GM12878 (cell line): Measurements from ENCODE around the gene CCNYL1. TPM values are rescaled to one million over a fixed set of nuclear protein-coding genes. Genes with fewer than 3 reads are reported as not detected.
A peak's percentile ranks its signal among the peaks of the same experiment; 100 is the strongest.

Experiments
- ATAC-seq: fragments of 200-7000 bp; cut with Tn5 transposase; 3 replicates; pipeline ENCODE4 v1.9.1; 2020; ENCODE audit warnings: mild to moderate bottlenecking, moderate library complexity
- BruUV-seq: library from RNA; stranded (reverse); fragments of 400-500 nt; replicated peaks from 2 replicates; lab custom pipeline; 2021; lab: Mats Ljungman, UMichigan
- CTCF ChIA-PET: fragments of 300-600 bp; sonication (Branson Sonifier 250); formaldehyde crosslinking; extraction: SDS; loops from one replicate; lab custom pipeline; 2021; ENCODE audit warnings: inconsistent platforms; lab: Yijun Ruan, JAX
- POLR2A ChIA-PET: fragments of 350-600 bp; formaldehyde crosslinking; extraction: SDS; loops from one replicate; lab custom pipeline; 2021; ENCODE audit warnings: inconsistent platforms; lab: Charles Lee
- RAD21 ChIA-PET: fragments of 300-600 bp; sonication (Branson Sonifier 250); formaldehyde crosslinking; loops from one replicate; lab custom pipeline; 2023; ENCODE audit warnings: antibody characterized with exemption; ENCODE audit not compliant: unreplicated experiment; lab: Charles Lee
- SMC1A ChIA-PET: fragments of 300-600 bp; sonication (Branson Sonifier 250); formaldehyde crosslinking; loops from one replicate; lab custom pipeline; 2023; ENCODE audit not compliant: unreplicated experiment, uncharacterized antibody; lab: Charles Lee
- DNase-seq: peaks from one replicate; pipeline ENCODE4 v3.0.0-alpha.2; 2011; ENCODE audit warnings: low read depth, low spot score
- FAIRE-seq: peaks from 3 replicates; lab custom pipeline; 2011; peaks lifted over from hg19 to GRCh38; lab: Jason Lieb, UNC
- H2AFZ ChIP-seq: 2 replicates; pipeline ENCODE4 v1.6.0; 2011; ENCODE audit warnings: low read depth, low read length, control low read depth; ENCODE audit not compliant: control insufficient read depth
- H3K27ac ChIP-seq: 2 replicates; pipeline ENCODE4 v1.5.1; 2011; ENCODE audit warnings: control low read depth; ENCODE audit not compliant: control insufficient read depth, insufficient read depth
- H3K27me3 ChIP-seq, 2 experiments: replicated peaks in 1 of 2; 2 replicates each; pipeline versions ENCODE4 v1.6.0 to v1.6.1; 2011; ENCODE audit warnings: low read length in 1 of 2; ENCODE audit not compliant: control insufficient read depth in 2 of 2, insufficient read depth in 2 of 2
- H3K36me3 ChIP-seq, 2 experiments: 2 replicates each; pipeline ENCODE4 v1.5.1; 2011; ENCODE audit warnings: low read length in 1 of 2; ENCODE audit not compliant: control insufficient read depth in 2 of 2, insufficient read depth in 2 of 2
- H3K4me1 ChIP-seq: 2 replicates; pipeline ENCODE4 v1.6.1; 2011; ENCODE audit warnings: mild to moderate bottlenecking, low read length, moderate library complexity, mixed read lengths; ENCODE audit not compliant: control insufficient read depth, insufficient read depth
- H3K4me2 ChIP-seq: 2 replicates; pipeline ENCODE4 v1.6.0; 2011; ENCODE audit warnings: control low read depth; ENCODE audit not compliant: control insufficient read depth, insufficient read depth
- H3K4me3 ChIP-seq: fragments of 200-600 bp; sonication (generic); 2 replicates; pipeline ENCODE4 v1.5.1; 2016
- H3K79me2 ChIP-seq: 2 replicates; pipeline ENCODE4 v1.6.0; 2011; ENCODE audit warnings: low read length; ENCODE audit not compliant: control insufficient read depth, insufficient read depth
- H3K9ac ChIP-seq: 2 replicates; pipeline ENCODE4 v1.8.0; 2011; ENCODE audit warnings: low read length, control low read depth, mixed read lengths; ENCODE audit not compliant: control insufficient read depth, insufficient read depth
- H3K9me3 ChIP-seq: replicated peaks from 3 replicates; pipeline ENCODE4 v1.5.1; 2011; ENCODE audit warnings: mild to moderate bottlenecking, low read length; ENCODE audit not compliant: control insufficient read depth, insufficient read depth
- H4K20me1 ChIP-seq: 2 replicates; pipeline ENCODE4 v1.6.0; 2011; ENCODE audit not compliant: control insufficient read depth, insufficient read depth
- BRCA1 ChIP-seq: IDR thresholded peaks from 2 replicates; pipeline ENCODE4 v1.6.1; 2011; ENCODE audit warnings: low read depth, low read length, improper control_type of control experiment
- CHD1 ChIP-seq: IDR thresholded peaks from 2 replicates; pipeline ENCODE4 v1.6.1; 2012; ENCODE audit warnings: low read depth, low read length, improper control_type of control experiment
- DPF2 ChIP-seq: fragments of 450-650 bp; IDR thresholded peaks from 2 replicates; pipeline ENCODE4 v1.6.1; 2017; ENCODE audit warnings: mild to moderate bottlenecking
- FOXM1 ChIP-seq: IDR thresholded peaks from 2 replicates; pipeline ENCODE4 v1.6.1; 2012; ENCODE audit warnings: low read depth, mild to moderate bottlenecking, inconsistent platforms, low read length, moderate library complexity
- HDGF ChIP-seq: fragments of 450-650 bp; IDR thresholded peaks from 2 replicates; pipeline ENCODE4 v1.6.1; 2016; ENCODE audit warnings: antibody characterized with exemption
- KLF5 ChIP-seq: fragments of 450-650 bp; IDR thresholded peaks from 2 replicates; pipeline ENCODE4 v1.6.1; 2014; ENCODE audit warnings: mild to moderate bottlenecking; ENCODE audit not compliant: partially characterized antibody
- NBN ChIP-seq: fragments of 450-650 bp; IDR thresholded peaks from 2 replicates; pipeline ENCODE4 v1.6.1; 2016
- PAX5 ChIP-seq: IDR thresholded peaks from 2 replicates; pipeline ENCODE4 v1.6.1; 2011; ENCODE audit warnings: low read depth, low read length, borderline replicate concordance
- PAX8 ChIP-seq: fragments of 450-650 bp; IDR thresholded peaks from 2 replicates; pipeline ENCODE4 v1.6.1; 2017; ENCODE audit warnings: mild to moderate bottlenecking, moderate library complexity
- RAD21 ChIP-seq: IDR thresholded peaks from 2 replicates; pipeline ENCODE4 v1.6.1; 2011; ENCODE audit warnings: mild to moderate bottlenecking, low read depth, low read length, moderate library complexity; ENCODE audit not compliant: insufficient read depth
- TAF1 ChIP-seq: IDR thresholded peaks from 2 replicates; pipeline ENCODE4 v1.6.1; 2011; ENCODE audit warnings: mild to moderate bottlenecking, low read depth, low read length, borderline replicate concordance
- TARDBP ChIP-seq: IDR thresholded peaks from 2 replicates; pipeline ENCODE4 v1.6.1; 2016; ENCODE audit warnings: borderline replicate concordance
- WGBS: methylation state at CpG from one replicate; pipeline ENCODE4 v1.1.6; 2016; ENCODE audit warnings: low lambda C conversion rate; ENCODE audit not compliant: insufficient replicate concordance, insufficient coverage; ENCODE audit errors: missing lambda C conversion rate; 5-methylcytosine and 5-hydroxymethylcytosine counted together
- in situ Hi-C: fragments of 300-500 bp; cut with MboI; formaldehyde crosslinking; loops from 9 replicates; pipeline ENCODE4 v1.14.3; 2018; ENCODE audit warnings: mixed read lengths
- intact Hi-C: fragments of 100-400 bp; cut with micrococcal nuclease; formaldehyde crosslinking; loops from one replicate; pipeline ENCODE4 v1.14.2; 2022; ENCODE audit not compliant: unreplicated experiment
- polyA plus RNA-seq, 11 experiments: library from polyadenylated mRNA; depleted of rRNA in 4 of 11; unstranded in 6 of 11; stranded (reverse) in 5 of 11; fragments of >200 nt; fragmentation: Nextera tagmentation in 4 of 11; fragmentation: Illumina TruSeq in 1 of 11; extraction: Ambion mirVana in 4 of 11; extraction: Trizol in 1 of 11; gene quantifications; 1 replicate in 1 of 11; 2 replicates in 10 of 11; pipeline versions ENCODE4 v1.2.1 to v1.2.3, GENCODE V29; 2011 to 2016; ENCODE audit warnings: inconsistent platforms in 2 of 11, missing spikeins in 2 of 11, low read depth in 1 of 11
- total RNA-seq, 4 experiments: library from RNA; depleted of rRNA in 3 of 4; stranded (reverse); fragments of >200 nt in 3 of 4; fragmentation: Illumina TruSeq in 1 of 4; extraction: Trizol in 1 of 4; gene quantifications; 2 replicates each; pipeline versions ENCODE4 v1.2.1 to v1.2.3, GENCODE V29; 2013 to 2021
- TF ChIP-seq, protein P1 (sequence below): fragments of 450-650 bp; IDR thresholded peaks from 2 replicates; pipeline ENCODE4 v1.6.1; 2017; ENCODE audit warnings: mild to moderate bottlenecking, moderate library complexity
- TF ChIP-seq, protein P2 (sequence below): fragments of 450-650 bp; IDR thresholded peaks from 2 replicates; pipeline ENCODE4 v1.6.1; 2018; ENCODE audit warnings: mild to moderate bottlenecking, low read depth, moderate library complexity; ENCODE audit not compliant: partially characterized antibody
- TF ChIP-seq, protein P3 (sequence below), 3 experiments: IDR thresholded peaks in 2 of 3; conservative IDR thresholded peaks in 1 of 3; 2 replicates each; pipeline ENCODE4 v1.5.1; 2011; ENCODE audit warnings: low read depth in 3 of 3, low read length in 3 of 3, mild to moderate bottlenecking in 3 of 3, control low read depth in 2 of 3, moderate library complexity in 2 of 3, inconsistent platforms in 1 of 3, mixed read lengths in 1 of 3; ENCODE audit not compliant: control insufficient read depth in 2 of 3, insufficient read depth in 1 of 3; ENCODE audit errors: extremely low read depth in 1 of 3

CCNYL1 gene
- total and polyA plus RNA-seq, 10 of the 15 experiments (the other 5 are each of a cell fraction or from before 2014, with no cell fraction given), result 1.8 to 12.3 (median 5.9) TPM

DNA sequence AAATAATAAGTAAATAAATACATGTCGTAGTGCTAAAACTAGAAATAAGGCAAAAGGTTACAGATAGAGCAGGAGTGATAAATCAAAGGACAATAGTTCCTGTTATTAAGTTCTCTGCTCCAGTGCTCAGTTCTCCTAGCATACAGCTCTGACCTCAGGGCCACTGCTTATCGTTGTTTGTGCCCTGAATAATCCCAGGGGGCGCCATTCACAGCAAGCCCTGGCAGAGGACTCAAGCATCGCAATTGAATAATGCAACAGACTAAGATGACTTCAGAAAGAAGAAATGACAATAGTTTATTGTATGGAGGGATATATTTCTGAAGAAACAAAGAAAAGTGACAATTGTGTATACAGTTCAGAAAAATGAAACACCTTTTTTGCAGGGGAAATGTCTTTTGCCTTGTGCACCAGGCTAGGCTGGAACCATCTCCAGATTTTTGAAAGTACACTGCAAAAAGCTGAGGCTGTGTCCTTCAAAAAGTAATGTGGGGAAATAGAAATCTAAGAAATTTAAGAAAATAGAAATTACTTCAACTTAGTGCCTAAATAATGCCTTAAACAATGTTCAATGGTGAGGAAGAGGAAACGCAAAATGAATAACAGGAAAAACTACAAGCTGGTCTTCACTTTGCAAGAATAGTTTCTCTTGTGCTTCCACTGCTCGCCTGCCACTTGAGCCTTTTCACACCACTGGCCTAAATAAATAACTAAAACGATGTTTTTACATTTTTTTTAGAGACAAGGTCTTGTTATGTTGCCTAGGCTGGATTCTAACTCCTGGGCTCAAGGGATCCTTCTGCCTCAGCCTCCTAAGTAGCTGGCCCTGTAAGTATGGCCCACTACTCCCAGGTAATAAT, 19.0 kb upstream of the CCNYL1 start:
- ChIA-PET CTCF (interaction anchor here (0.5 to 4.7 kb wide), 29 partner anchors 9 to 348 kb away, joined by 3 to 50 read pairs (median 5); partner anchors contain the start of genes CCNYL1, FZD5 and METTL21A), SMC1A (interaction anchor here (0.6 to 2.5 kb wide), 16 partner anchors 12 to 282 kb away, joined by 3 to 10 read pairs (median 4); no protein-coding TSS in a partner anchor), RAD21 (interaction anchor here (0.9 to 1.6 kb wide), 3 partner anchors 30 to 65 kb away, joined by 3 to 4 read pairs (median 3); no protein-coding TSS in a partner anchor), POLR2A (interaction anchor here (0.6 to 1.1 kb wide), 2 partner anchors 18 to 20 kb away, joined by 3 to 4 read pairs; no protein-coding TSS in a partner anchor)
- no peak overlapping the region for H3K4me2 ChIP-seq
- H3K27me3 ChIP-seq, result no peaks in the 10 kb centered on the region
- H3K9ac ChIP-seq, result no peak overlapping the region
- DNase-seq (no peak), ATAC-seq (peak; percentile 85), FAIRE-seq (no peak)
- no peaks in the 10 kb centered on the region for H3K9me3 ChIP-seq
- WGBS, result 19% methylated on average over 7 of the region's 7 CpGs
- BruUV-seq, result no TSS peak
- no peak overlapping the region; the same call in 1 of the 2 replicates for H2AFZ ChIP-seq
- H3K79me2 ChIP-seq, result no peaks in the 10 kb centered on the region
- in situ Hi-C loops, result no loop called here
- no peaks in the 10 kb centered on the region for H3K4me1 ChIP-seq
- no peak overlapping the region for H3K27ac ChIP-seq
- intact Hi-C loops, result loop anchor here (1.0 kb wide), 1 partner anchor 42 kb away; no protein-coding TSS in a partner anchor
- no peaks in the 10 kb centered on the region for H3K36me3 ChIP-seq
- no peaks in the 10 kb centered on the region for H4K20me1 ChIP-seq
- H3K4me3 ChIP-seq, result no peak overlapping the region
- TF ChIP-seq PAX8, result no peak
- TF ChIP-seq NBN, result no peak
- no peak for TF ChIP-seq CHD1
- TF ChIP-seq KLF5, result no peak
- peak; percentile 51 for TF ChIP-seq RAD21
- TF ChIP-seq, protein P1, sequence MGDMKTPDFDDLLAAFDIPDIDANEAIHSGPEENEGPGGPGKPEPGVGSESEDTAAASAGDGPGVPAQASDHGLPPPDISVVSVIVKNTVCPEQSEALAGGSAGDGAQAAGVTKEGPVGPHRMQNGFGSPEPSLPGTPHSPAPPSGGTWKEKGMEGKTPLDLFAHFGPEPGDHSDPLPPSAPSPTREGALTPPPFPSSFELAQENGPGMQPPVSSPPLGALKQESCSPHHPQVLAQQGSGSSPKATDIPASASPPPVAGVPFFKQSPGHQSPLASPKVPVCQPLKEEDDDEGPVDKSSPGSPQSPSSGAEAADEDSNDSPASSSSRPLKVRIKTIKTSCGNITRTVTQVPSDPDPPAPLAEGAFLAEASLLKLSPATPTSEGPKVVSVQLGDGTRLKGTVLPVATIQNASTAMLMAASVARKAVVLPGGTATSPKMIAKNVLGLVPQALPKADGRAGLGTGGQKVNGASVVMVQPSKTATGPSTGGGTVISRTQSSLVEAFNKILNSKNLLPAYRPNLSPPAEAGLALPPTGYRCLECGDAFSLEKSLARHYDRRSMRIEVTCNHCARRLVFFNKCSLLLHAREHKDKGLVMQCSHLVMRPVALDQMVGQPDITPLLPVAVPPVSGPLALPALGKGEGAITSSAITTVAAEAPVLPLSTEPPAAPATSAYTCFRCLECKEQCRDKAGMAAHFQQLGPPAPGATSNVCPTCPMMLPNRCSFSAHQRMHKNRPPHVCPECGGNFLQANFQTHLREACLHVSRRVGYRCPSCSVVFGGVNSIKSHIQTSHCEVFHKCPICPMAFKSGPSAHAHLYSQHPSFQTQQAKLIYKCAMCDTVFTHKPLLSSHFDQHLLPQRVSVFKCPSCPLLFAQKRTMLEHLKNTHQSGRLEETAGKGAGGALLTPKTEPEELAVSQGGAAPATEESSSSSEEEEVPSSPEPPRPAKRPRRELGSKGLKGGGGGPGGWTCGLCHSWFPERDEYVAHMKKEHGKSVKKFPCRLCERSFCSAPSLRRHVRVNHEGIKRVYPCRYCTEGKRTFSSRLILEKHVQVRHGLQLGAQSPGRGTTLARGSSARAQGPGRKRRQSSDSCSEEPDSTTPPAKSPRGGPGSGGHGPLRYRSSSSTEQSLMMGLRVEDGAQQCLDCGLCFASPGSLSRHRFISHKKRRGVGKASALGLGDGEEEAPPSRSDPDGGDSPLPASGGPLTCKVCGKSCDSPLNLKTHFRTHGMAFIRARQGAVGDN, result no peak
- TF ChIP-seq, protein P2, sequence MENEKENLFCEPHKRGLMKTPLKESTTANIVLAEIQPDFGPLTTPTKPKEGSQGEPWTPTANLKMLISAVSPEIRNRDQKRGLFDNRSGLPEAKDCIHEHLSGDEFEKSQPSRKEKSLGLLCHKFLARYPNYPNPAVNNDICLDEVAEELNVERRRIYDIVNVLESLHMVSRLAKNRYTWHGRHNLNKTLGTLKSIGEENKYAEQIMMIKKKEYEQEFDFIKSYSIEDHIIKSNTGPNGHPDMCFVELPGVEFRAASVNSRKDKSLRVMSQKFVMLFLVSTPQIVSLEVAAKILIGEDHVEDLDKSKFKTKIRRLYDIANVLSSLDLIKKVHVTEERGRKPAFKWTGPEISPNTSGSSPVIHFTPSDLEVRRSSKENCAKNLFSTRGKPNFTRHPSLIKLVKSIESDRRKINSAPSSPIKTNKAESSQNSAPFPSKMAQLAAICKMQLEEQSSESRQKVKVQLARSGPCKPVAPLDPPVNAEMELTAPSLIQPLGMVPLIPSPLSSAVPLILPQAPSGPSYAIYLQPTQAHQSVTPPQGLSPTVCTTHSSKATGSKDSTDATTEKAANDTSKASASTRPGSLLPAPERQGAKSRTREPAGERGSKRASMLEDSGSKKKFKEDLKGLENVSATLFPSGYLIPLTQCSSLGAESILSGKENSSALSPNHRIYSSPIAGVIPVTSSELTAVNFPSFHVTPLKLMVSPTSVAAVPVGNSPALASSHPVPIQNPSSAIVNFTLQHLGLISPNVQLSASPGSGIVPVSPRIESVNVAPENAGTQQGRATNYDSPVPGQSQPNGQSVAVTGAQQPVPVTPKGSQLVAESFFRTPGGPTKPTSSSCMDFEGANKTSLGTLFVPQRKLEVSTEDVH, result no peak
- TF ChIP-seq FOXM1, result no peak
- TF ChIP-seq PAX5, result no peak
- TF ChIP-seq TARDBP, result no peak
- TF ChIP-seq HDGF, result no peak
- TF ChIP-seq, protein P3, sequence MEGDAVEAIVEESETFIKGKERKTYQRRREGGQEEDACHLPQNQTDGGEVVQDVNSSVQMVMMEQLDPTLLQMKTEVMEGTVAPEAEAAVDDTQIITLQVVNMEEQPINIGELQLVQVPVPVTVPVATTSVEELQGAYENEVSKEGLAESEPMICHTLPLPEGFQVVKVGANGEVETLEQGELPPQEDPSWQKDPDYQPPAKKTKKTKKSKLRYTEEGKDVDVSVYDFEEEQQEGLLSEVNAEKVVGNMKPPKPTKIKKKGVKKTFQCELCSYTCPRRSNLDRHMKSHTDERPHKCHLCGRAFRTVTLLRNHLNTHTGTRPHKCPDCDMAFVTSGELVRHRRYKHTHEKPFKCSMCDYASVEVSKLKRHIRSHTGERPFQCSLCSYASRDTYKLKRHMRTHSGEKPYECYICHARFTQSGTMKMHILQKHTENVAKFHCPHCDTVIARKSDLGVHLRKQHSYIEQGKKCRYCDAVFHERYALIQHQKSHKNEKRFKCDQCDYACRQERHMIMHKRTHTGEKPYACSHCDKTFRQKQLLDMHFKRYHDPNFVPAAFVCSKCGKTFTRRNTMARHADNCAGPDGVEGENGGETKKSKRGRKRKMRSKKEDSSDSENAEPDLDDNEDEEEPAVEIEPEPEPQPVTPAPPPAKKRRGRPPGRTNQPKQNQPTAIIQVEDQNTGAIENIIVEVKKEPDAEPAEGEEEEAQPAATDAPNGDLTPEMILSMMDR (IDR thresholded peaks at IDR 0.05 in 2 of 3, conservative IDR thresholded peaks at IDR 0.05 in 1 of 3; ENCODE audit: control insufficient read depth in 2 of 3, extremely low read depth in 1 of 3, insufficient read depth in 1 of 3, low read depth in 3 of 3, low read length in 3 of 3), result peak; percentile 40 to 63 (median 60)
- TF ChIP-seq DPF2, result no peak
- no peak for TF ChIP-seq BRCA1
- TF ChIP-seq TAF1, result no peak
